HepG2 (cell line): ENCODE measurements around the gene SLU7. TPM values are rescaled to one million over a fixed set of nuclear protein-coding genes. Genes with fewer than 3 reads are reported as not detected.

Experiments used
- ELF4 ChIP-seq: sonication (generic); formaldehyde crosslinking; IDR thresholded peaks from 2 replicates; pipeline ENCODE4 v1.5.0; 2020; ENCODE audit warnings: missing genetic modification reagents, mild to moderate bottlenecking, moderate library complexity, borderline replicate concordance
- ERF ChIP-seq: IDR thresholded peaks from 2 replicates; pipeline ENCODE4 v1.6.1; 2018; ENCODE audit warnings: missing biosample characterization, missing genetic modification reagents
- EZH2 ChIP-seq: conservative IDR thresholded peaks from 2 replicates; pipeline ENCODE4 v1.6.1; 2012; ENCODE audit warnings: mild to moderate bottlenecking, low read depth, low read length, moderate library complexity
- FOXK2 ChIP-seq: fragments of 450-650 bp; IDR thresholded peaks from 2 replicates; pipeline ENCODE4 v1.6.1; 2016
- GABPA ChIP-seq, 2 experiments: IDR thresholded peaks; 2 replicates each; pipeline ENCODE4 v1.6.1; 2011 to 2016; ENCODE audit warnings: low read depth in 2 of 2, low read length in 1 of 2, missing biosample characterization in 1 of 2, missing genetic modification characterization in 1 of 2
- GABPB1 ChIP-seq: IDR thresholded peaks from 2 replicates; pipeline ENCODE4 v1.6.1; 2016; ENCODE audit warnings: mild to moderate bottlenecking, missing genetic modification reagents, moderate library complexity, missing compliant biosample characterization
- HDAC2 ChIP-seq: sonication (generic); formaldehyde crosslinking; IDR thresholded peaks from 2 replicates; pipeline ENCODE4 v1.4.0; 2020; ENCODE audit warnings: missing genetic modification reagents
- HIVEP1 ChIP-seq: sonication (generic); formaldehyde crosslinking; IDR thresholded peaks from 2 replicates; pipeline ENCODE4 v1.4.0; 2020; ENCODE audit warnings: mild to moderate bottlenecking, missing genetic modification reagents
- ISL2 ChIP-seq: sonication (generic); formaldehyde crosslinking; IDR thresholded peaks from 2 replicates; pipeline ENCODE4 v1.5.0; 2020; ENCODE audit warnings: missing genetic modification reagents
- MIXL1 ChIP-seq: IDR thresholded peaks from 2 replicates; pipeline ENCODE4 v1.6.1; 2016
- MLX ChIP-seq: IDR thresholded peaks from 2 replicates; pipeline ENCODE4 v1.6.1; 2016
- PATZ1 ChIP-seq: sonication (generic); formaldehyde crosslinking; IDR thresholded peaks from 2 replicates; pipeline ENCODE4 v1.4.0; 2020; ENCODE audit warnings: missing genetic modification reagents
- PLRG1 ChIP-seq: fragments of 450-650 bp; conservative IDR thresholded peaks from 2 replicates; pipeline ENCODE4 v1.6.1; 2016
- POLR2G ChIP-seq: fragments of 200-400 bp; formaldehyde crosslinking; IDR thresholded peaks from 2 replicates; pipeline ENCODE4 v1.6.1; 2018; ENCODE audit warnings: mild to moderate bottlenecking, low read depth, low read length, moderate library complexity
- RFX3 ChIP-seq: IDR thresholded peaks from 2 replicates; pipeline ENCODE4 v1.6.1; 2016; ENCODE audit warnings: missing biosample characterization, missing genetic modification reagents
- SNAPC2 ChIP-seq: sonication (generic); formaldehyde crosslinking; IDR thresholded peaks from 2 replicates; pipeline ENCODE4 v1.8.1; 2022; ENCODE audit warnings: mild to moderate bottlenecking, missing genetic modification reagents
- TBX3 ChIP-seq: fragments of 450-650 bp; IDR thresholded peaks from 2 replicates; pipeline ENCODE4 v1.6.1; 2017; ENCODE audit warnings: antibody characterized with exemption, mild to moderate bottlenecking, inconsistent platforms, borderline replicate concordance
- THAP11 ChIP-seq: IDR thresholded peaks from 2 replicates; pipeline ENCODE4 v1.6.1; 2016; ENCODE audit warnings: missing biosample characterization, missing genetic modification reagents
- WIZ ChIP-seq: sonication (generic); formaldehyde crosslinking; IDR thresholded peaks from 2 replicates; pipeline ENCODE4 v1.5.1; 2020; ENCODE audit warnings: mild to moderate bottlenecking, missing genetic modification reagents
- ZNF20 ChIP-seq: sonication (generic); formaldehyde crosslinking; IDR thresholded peaks from 2 replicates; pipeline ENCODE4 v1.4.0; 2020; ENCODE audit warnings: mild to moderate bottlenecking, moderate library complexity, missing genetic modification reagents
- ZNF331 ChIP-seq: sonication (generic); formaldehyde crosslinking; IDR thresholded peaks from 2 replicates; pipeline ENCODE4 v1.4.0; 2020; ENCODE audit warnings: missing genetic modification reagents
- ZNF34 ChIP-seq: sonication (generic); formaldehyde crosslinking; IDR thresholded peaks from 2 replicates; pipeline ENCODE4 v1.4.0; 2020; ENCODE audit warnings: mild to moderate bottlenecking, missing genetic modification reagents, borderline replicate concordance
- ZNF451 ChIP-seq: sonication (generic); formaldehyde crosslinking; IDR thresholded peaks from 2 replicates; pipeline ENCODE4 v1.5.0; 2020; ENCODE audit warnings: mild to moderate bottlenecking, missing genetic modification reagents
- ZNF616 ChIP-seq: sonication (generic); formaldehyde crosslinking; IDR thresholded peaks from 2 replicates; pipeline ENCODE4 v1.5.0; 2020; ENCODE audit warnings: low read depth, mild to moderate bottlenecking, missing genetic modification reagents
- polyA plus RNA-seq, 8 experiments: library from polyadenylated mRNA; depleted of rRNA in 3 of 8; stranded (reverse) in 7 of 8; unstranded in 1 of 8; fragments of >200 nt; fragmentation: Illumina TruSeq in 4 of 8; extraction: Trizol in 4 of 8; gene quantifications; 2 replicates each; pipeline versions ENCODE4 v1.2.1 to v1.2.3, GENCODE V29; 2011 to 2016; ENCODE audit warnings: low read depth in 4 of 8, missing spikeins in 1 of 8, mixed read lengths in 1 of 8; ENCODE audit not compliant: insufficient read depth in 1 of 8
- total RNA-seq, 5 experiments: library from RNA; depleted of rRNA; stranded (reverse); fragments of >200 nt; fragmentation: Illumina TruSeq; extraction: Trizol; gene quantifications; 2 replicates each; pipeline ENCODE4 v1.2.3, GENCODE V29; 2016; ENCODE audit warnings: low read depth in 1 of 5
- TF ChIP-seq, protein P1 (sequence below): sonication (generic); formaldehyde crosslinking; IDR thresholded peaks from 2 replicates; pipeline ENCODE4 v1.5.0; 2020; ENCODE audit warnings: mild to moderate bottlenecking, missing genetic modification reagents
- TF ChIP-seq, protein P2 (sequence below): sonication (generic); formaldehyde crosslinking; IDR thresholded peaks from 2 replicates; pipeline ENCODE4 v1.9.0; 2021; ENCODE audit warnings: missing genetic modification reagents, borderline replicate concordance

Gene SLU7
- total and polyA plus RNA-seq, 2 of the 13 experiments (the other 11 are each of a cell fraction or from before 2014, with no cell fraction given): 24.0 to 39.2 TPM

DNA sequence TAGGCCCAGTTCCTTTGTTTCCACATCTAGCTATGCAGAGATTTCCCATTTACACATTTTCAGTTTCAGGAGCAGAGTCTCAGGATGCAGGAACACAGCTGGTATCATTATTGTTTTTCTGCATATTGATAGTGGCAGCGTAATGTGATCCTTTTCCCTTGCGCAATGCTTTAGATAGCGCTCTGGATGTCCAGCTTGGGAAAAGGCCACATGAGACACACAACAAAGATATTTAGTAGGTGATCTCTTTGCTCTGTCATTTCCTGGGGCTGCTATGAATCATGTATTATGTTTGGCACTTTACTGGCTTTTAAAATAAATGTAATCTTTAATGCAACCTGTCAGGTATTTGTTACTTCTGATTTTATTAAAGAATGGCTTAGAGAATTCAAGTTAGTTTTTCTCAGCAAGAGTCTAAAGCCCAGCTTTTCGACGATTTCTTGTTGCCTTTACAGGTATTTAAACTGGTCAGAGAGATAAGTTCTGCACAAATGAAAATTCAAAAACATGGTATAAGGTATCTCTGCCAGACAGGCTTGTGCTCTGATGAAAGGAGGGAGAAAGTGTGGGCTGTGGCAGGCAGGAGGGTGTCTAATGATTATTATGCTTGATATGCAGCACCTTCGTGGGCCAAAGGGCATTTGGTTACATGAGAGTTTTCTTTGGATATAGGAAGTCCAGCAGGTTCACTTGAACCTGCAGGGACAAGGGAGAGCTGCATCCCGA lies 45.0 kb upstream of the SLU7 start (continued):
- TF ChIP-seq, protein P1, sequence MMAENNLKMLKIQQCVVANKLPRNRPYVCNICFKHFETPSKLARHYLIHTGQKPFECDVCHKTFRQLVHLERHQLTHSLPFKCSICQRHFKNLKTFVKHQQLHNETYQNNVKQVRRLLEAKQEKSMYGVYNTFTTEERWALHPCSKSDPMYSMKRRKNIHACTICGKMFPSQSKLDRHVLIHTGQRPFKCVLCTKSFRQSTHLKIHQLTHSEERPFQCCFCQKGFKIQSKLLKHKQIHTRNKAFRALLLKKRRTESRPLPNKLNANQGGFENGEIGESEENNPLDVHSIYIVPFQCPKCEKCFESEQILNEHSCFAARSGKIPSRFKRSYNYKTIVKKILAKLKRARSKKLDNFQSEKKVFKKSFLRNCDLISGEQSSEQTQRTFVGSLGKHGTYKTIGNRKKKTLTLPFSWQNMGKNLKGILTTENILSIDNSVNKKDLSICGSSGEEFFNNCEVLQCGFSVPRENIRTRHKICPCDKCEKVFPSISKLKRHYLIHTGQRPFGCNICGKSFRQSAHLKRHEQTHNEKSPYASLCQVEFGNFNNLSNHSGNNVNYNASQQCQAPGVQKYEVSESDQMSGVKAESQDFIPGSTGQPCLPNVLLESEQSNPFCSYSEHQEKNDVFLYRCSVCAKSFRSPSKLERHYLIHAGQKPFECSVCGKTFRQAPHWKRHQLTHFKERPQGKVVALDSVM: no peak
- TF ChIP-seq HDAC2 (CRISPR knock-in tag): peak; percentile 74; the same call in 1 of the 2 replicates
- no peak for TF ChIP-seq ZNF34 (CRISPR knock-in tag)
- no peak for TF ChIP-seq HIVEP1 (CRISPR knock-in tag)
- no peak for TF ChIP-seq SNAPC2
- no peak for TF ChIP-seq WIZ (CRISPR knock-in tag)
- no peak for TF ChIP-seq TBX3
- no peak for TF ChIP-seq FOXK2
- TF ChIP-seq ZNF20: no peak
- 0 out of 2 replicates have a peak, but pooled peaks have one; percentile 42 for TF ChIP-seq ELF4 (CRISPR knock-in tag)
- TF ChIP-seq PLRG1: no peak
- TF ChIP-seq ZNF616 (CRISPR knock-in tag): no peak
- TF ChIP-seq ZNF331 (CRISPR knock-in tag): 0 out of 2 replicates have a peak, but pooled peaks have one; percentile 22
- peak; percentile 56; the same call in 1 of the 2 replicates for TF ChIP-seq ISL2
- no peak for TF ChIP-seq GABPB1 (CRISPR knock-in tag)
- TF ChIP-seq EZH2: no peak
- TF ChIP-seq MLX (CRISPR knock-in tag): no peak
- 0 out of 2 replicates have a peak, but pooled peaks have one; percentile 9 for TF ChIP-seq MIXL1
- TF ChIP-seq PATZ1 (CRISPR knock-in tag): no peak
- no peak for TF ChIP-seq RFX3
- TF ChIP-seq THAP11 (CRISPR knock-in tag): peak; percentile 54
- TF ChIP-seq ZNF451: no peak
- TF ChIP-seq, protein P2, sequence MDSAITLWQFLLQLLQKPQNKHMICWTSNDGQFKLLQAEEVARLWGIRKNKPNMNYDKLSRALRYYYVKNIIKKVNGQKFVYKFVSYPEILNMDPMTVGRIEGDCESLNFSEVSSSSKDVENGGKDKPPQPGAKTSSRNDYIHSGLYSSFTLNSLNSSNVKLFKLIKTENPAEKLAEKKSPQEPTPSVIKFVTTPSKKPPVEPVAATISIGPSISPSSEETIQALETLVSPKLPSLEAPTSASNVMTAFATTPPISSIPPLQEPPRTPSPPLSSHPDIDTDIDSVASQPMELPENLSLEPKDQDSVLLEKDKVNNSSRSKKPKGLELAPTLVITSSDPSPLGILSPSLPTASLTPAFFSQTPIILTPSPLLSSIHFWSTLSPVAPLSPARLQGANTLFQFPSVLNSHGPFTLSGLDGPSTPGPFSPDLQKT (CRISPR knock-in tag): no peak
- no peak for TF ChIP-seq POLR2G
- no peak for TF ChIP-seq ERF (CRISPR knock-in tag)
- no peak for TF ChIP-seq GABPA (IDR thresholded peaks at IDR 0.05; ENCODE audit: low read depth, low read length)
- TF ChIP-seq GABPA (CRISPR knock-in tag; IDR thresholded peaks at IDR 0.05; ENCODE audit: low read depth): no peak; the same call in 1 of the 2 replicates
